Stimulated activated CD4-positive, alpha-beta T cell treated with anti-CD3 and anti-CD28 coated beads, TNF-alpha, amount 100 ng/mL, for 24 hours (primary cell): Measurements from ENCODE around the gene CDC42SE2.

Experiments
- DNase-seq, 3 experiments: peaks; one replicate each; pipeline ENCODE4 v3.0.0-alpha.2; 2020; ENCODE audit warnings: low read depth in 3 of 3

Gene CDC42SE2

GRCh38 chr5:131263648-131264450, at the start of gene CDC42SE2:
Gene CDC42SE2 (plus strand): TSS chr5:131264053. CDS start chr5:131359494, 95,441 bp downstream.
- peak; percentile 62 to 81 (median 73) for DNase-seq

GRCh38 chr5:131214609-131215227, 49.1 kb upstream of the CDC42SE2 start:
- DNase-seq: no peak

- no peak for DNase-seq
Measured at GRCh38 chr5:131217791-131218190, 46.1 kb upstream of the CDC42SE2 start.

- DNase-seq: no peak
Measured at GRCh38 chr5:131218392-131218791, 45.5 kb upstream of the CDC42SE2 start.

GRCh38 chr5:131220566-131220965, 43.3 kb upstream of the CDC42SE2 start:
- DNase-seq: no peak

GRCh38 chr5:131221008-131221703, 42.7 kb upstream of the CDC42SE2 start:
- DNase-seq: no peak

GRCh38 chr5:131221888-131222287, 42.0 kb upstream of the CDC42SE2 start:
- DNase-seq: no peak

GRCh38 chr5:131222731-131223130, 41.1 kb upstream of the CDC42SE2 start:
- no peak for DNase-seq

GRCh38 chr5:131223751-131224386, 40.0 kb upstream of the CDC42SE2 start:
- DNase-seq: no peak

- DNase-seq: no peak
Measured at GRCh38 chr5:131224387-131225201, 39.3 kb upstream of the CDC42SE2 start.

- DNase-seq: no peak
Measured at GRCh38 chr5:131225282-131225974, 38.4 kb upstream of the CDC42SE2 start.

GRCh38 chr5:131226899-131227298, 37.0 kb upstream of the CDC42SE2 start:
- no peak for DNase-seq

- no peak for DNase-seq
Measured at GRCh38 chr5:131228646-131229045, 35.2 kb upstream of the CDC42SE2 start.

GRCh38 chr5:131229623-131230022, 34.2 kb upstream of the CDC42SE2 start:
- no peak for DNase-seq

- no peak for DNase-seq
Measured at GRCh38 chr5:131230406-131230805, 33.4 kb upstream of the CDC42SE2 start.

GRCh38 chr5:131239686-131240085, 24.2 kb upstream of the CDC42SE2 start:
- no peak for DNase-seq

- no peak for DNase-seq
Measured at GRCh38 chr5:131242728-131243255, 21.1 kb upstream of the CDC42SE2 start.

- no peak for DNase-seq
Measured at GRCh38 chr5:131245312-131245711, 18.5 kb upstream of the CDC42SE2 start.

- DNase-seq: no peak
Measured at GRCh38 chr5:131245948-131246347, 17.9 kb upstream of the CDC42SE2 start.

GRCh38 chr5:131246504-131246903, 17.3 kb upstream of the CDC42SE2 start:
- no peak for DNase-seq
